Trophoblast cell (in vitro differentiated cells and primary cell): ENCODE measurements around the gene B4GALNT4. TPM values are rescaled to one million over a fixed set of nuclear protein-coding genes. Genes with fewer than 3 reads are reported as not detected.
"Not testable (repeated sequence)": the region's sequence is repeated elsewhere in the genome, so short reads cannot be mapped to it uniquely, and the experiment has no call there.

Experiments used
- DNase-seq, 2 donors: peaks; one replicate each; pipeline ENCODE4 v3.0.0-alpha.2; 2016
- H2AFZ ChIP-seq: 2 replicates; pipeline ENCODE4 v1.6.1; 2013; ENCODE audit warnings: low read length, moderate library complexity, mild to moderate bottlenecking; ENCODE audit not compliant: insufficient read depth, poor library complexity
- H2AK5ac ChIP-seq: 2 replicates; pipeline ENCODE4 v1.6.1; 2013; ENCODE audit warnings: mild to moderate bottlenecking, low read length
- H2BK120ac ChIP-seq: 2 replicates; pipeline ENCODE4 v1.6.1; 2013; ENCODE audit warnings: low read length, mild to moderate bottlenecking, moderate library complexity; ENCODE audit not compliant: insufficient read depth, poor library complexity
- H2BK12ac ChIP-seq: 2 replicates; pipeline ENCODE4 v1.6.1; 2013; ENCODE audit warnings: mild to moderate bottlenecking, low read length, moderate library complexity
- H2BK5ac ChIP-seq: 2 replicates; pipeline ENCODE4 v1.6.1; 2013; ENCODE audit warnings: low read length, low read depth, moderate library complexity, mild to moderate bottlenecking; ENCODE audit not compliant: poor library complexity
- H3K14ac ChIP-seq: 2 replicates; pipeline ENCODE4 v1.6.1; 2013; ENCODE audit warnings: mild to moderate bottlenecking, low read length
- H3K18ac ChIP-seq: 2 replicates; pipeline ENCODE4 v1.6.1; 2013; ENCODE audit warnings: mild to moderate bottlenecking, low read length
- H3K23ac ChIP-seq: 2 replicates; pipeline ENCODE4 v1.6.1; 2013; ENCODE audit warnings: low read length
- H3K27ac ChIP-seq: 2 replicates; pipeline ENCODE4 v1.5.1; 2013; ENCODE audit warnings: low read depth, mild to moderate bottlenecking, inconsistent platforms, low read length, moderate library complexity
- H3K27me3 ChIP-seq: 2 replicates; pipeline ENCODE4 v1.6.1; 2013; ENCODE audit warnings: inconsistent platforms, mild to moderate bottlenecking, low read length, moderate library complexity; ENCODE audit not compliant: insufficient read depth
- H3K36me3 ChIP-seq, 2 experiments: 1 replicate in 1 of 2; 2 replicates in 1 of 2; pipeline ENCODE4 v1.6.1; 2013; ENCODE audit warnings: low read length in 2 of 2, mild to moderate bottlenecking in 2 of 2, moderate library complexity in 1 of 2; ENCODE audit not compliant: insufficient read depth in 2 of 2, control insufficient read depth in 1 of 2
- H3K4ac ChIP-seq: 2 replicates; pipeline ENCODE4 v1.6.1; 2013; ENCODE audit warnings: low read depth, mild to moderate bottlenecking, low read length, moderate library complexity
- H3K4me1 ChIP-seq, 2 experiments: 1 replicate in 1 of 2; 2 replicates in 1 of 2; pipeline ENCODE4 v1.6.1; 2013; ENCODE audit warnings: low read length in 2 of 2, mild to moderate bottlenecking in 2 of 2, moderate library complexity in 1 of 2; ENCODE audit not compliant: insufficient read depth in 2 of 2, control insufficient read depth in 1 of 2
- H3K4me2 ChIP-seq: 2 replicates; pipeline ENCODE4 v1.6.1; 2013; ENCODE audit warnings: inconsistent platforms, mild to moderate bottlenecking, low read length, moderate library complexity
- H3K4me3 ChIP-seq: 2 replicates; pipeline ENCODE4 v1.5.1; 2013; ENCODE audit warnings: mild to moderate bottlenecking, low read depth, low read length, inconsistent platforms
- H3K79me1 ChIP-seq: one replicate; pipeline ENCODE4 v1.6.1; 2013; ENCODE audit warnings: low read length
- H3K79me2 ChIP-seq: 2 replicates; pipeline ENCODE4 v1.6.1; 2013; ENCODE audit warnings: low read length, mild to moderate bottlenecking; ENCODE audit not compliant: control insufficient read depth, insufficient read depth, poor library complexity
- H3K9ac ChIP-seq: 2 replicates; pipeline ENCODE4 v1.6.1; 2013; ENCODE audit warnings: mild to moderate bottlenecking, low read length
- H3K9me3 ChIP-seq: 2 replicates; pipeline ENCODE4 v1.6.1; 2013; ENCODE audit warnings: low read depth, mild to moderate bottlenecking, control low read depth, inconsistent platforms, low read length; ENCODE audit not compliant: insufficient read depth
- H4K12ac ChIP-seq: 2 replicates; pipeline ENCODE4 v1.6.1; 2013; ENCODE audit warnings: low read depth, mild to moderate bottlenecking, low read length, moderate library complexity
- H4K8ac ChIP-seq: 2 replicates; pipeline ENCODE4 v1.6.1; 2013; ENCODE audit warnings: low read depth, mild to moderate bottlenecking, low read length, moderate library complexity
- H4K91ac ChIP-seq: one replicate; pipeline ENCODE4 v1.6.1; 2013; ENCODE audit warnings: low read depth, mild to moderate bottlenecking, low read length, moderate library complexity
- WGBS: extraction: QIAGEN DNeasy Blood & Tissue Kit; methylation state at CpG from one replicate; pipeline ENCODE4 v1.1.7; 2013; ENCODE audit warnings: missing lambda C conversion rate; ENCODE audit not compliant: insufficient read length, insufficient coverage; ENCODE audit errors: extremely low coverage; 5-methylcytosine and 5-hydroxymethylcytosine counted together
- polyA plus RNA-seq: library from polyadenylated mRNA; stranded (reverse); fragments of 200-250 nt; gene quantifications from 2 replicates; pipeline ENCODE4 v1.2.3, GENCODE V29; 2013

The B4GALNT4 gene
- polyA plus RNA-seq, result 18.4 and 19.5 TPM in 2 replicates

- no peaks in the 10 kb centered on the region for H3K9me3 ChIP-seq
- peak within 1 kb of the TSS; percentile 16 for H3K14ac ChIP-seq
- peak within 1 kb of the TSS; percentile 43 for H3K18ac ChIP-seq
- no CpG with 5 or more reads among the region's 118 CpGs for WGBS
- H3K23ac ChIP-seq, result no peak within 1 kb of the TSS
- peak within 1 kb of the TSS; percentile 30 for H2AK5ac ChIP-seq
- H3K4me1 ChIP-seq, result peaks cover 13 to 16% of the 10 kb centered on the region in 2 experiments
- DNase-seq, result peak in 1 of 2 donors; percentile 33
- peak within 1 kb of the TSS; percentile 64 for H3K4me2 ChIP-seq
- peak within 1 kb of the TSS; percentile 73 for H3K4me3 ChIP-seq
- no peaks in the 10 kb centered on the region for H3K79me2 ChIP-seq
- H4K91ac ChIP-seq, result peak within 1 kb of the TSS; percentile 29
- peak within 1 kb of the TSS; percentile 30 for H3K4ac ChIP-seq
- H2BK120ac ChIP-seq, result peak within 1 kb of the TSS; percentile 14
- H3K27ac ChIP-seq, result no peak within 1 kb of the TSS
- H3K36me3 ChIP-seq, result peaks cover 9 to 12% of the 10 kb centered on the region in 2 experiments
- no peak within 1 kb of the TSS for H2BK5ac ChIP-seq
- peak within 1 kb of the TSS; percentile 54 for H4K8ac ChIP-seq
- peak within 1 kb of the TSS; percentile 54 for H2AFZ ChIP-seq
- H4K12ac ChIP-seq, result peak within 1 kb of the TSS; percentile 47
- H3K79me1 ChIP-seq, result peaks cover 4% of the 10 kb centered on the region
- no peak within 1 kb of the TSS for H2BK12ac ChIP-seq
- no peaks in the 10 kb centered on the region for H3K27me3 ChIP-seq
- H3K9ac ChIP-seq, result peak within 1 kb of the TSS; percentile 20
These were observed at the start of gene B4GALNT4 for GRCh38 chr11:369336-370018. B4GALNT4 (plus strand) TSS chr11:369499; CDS start chr11:369804, 305 bp downstream.

GRCh38 chr11:319888-320273 is 49.4 kb upstream of the B4GALNT4 start:
- H3K14ac ChIP-seq, H4K8ac ChIP-seq: not testable (repeated sequence)
- no CpG with 5 or more reads among the region's 10 CpGs for WGBS

GRCh38 chr11:324156-324555 is 45.1 kb upstream of the B4GALNT4 start:
- H3K79me1 ChIP-seq, result peaks cover 7% of the 10 kb centered on the region
- H4K91ac ChIP-seq, result no peak overlapping the region
- H3K27me3 ChIP-seq, result no peaks in the 10 kb centered on the region
- no peak overlapping the region for H3K4me3 ChIP-seq
- no peak overlapping the region for H4K8ac ChIP-seq
- H3K36me3 ChIP-seq, result no peaks in the 10 kb centered on the region
- DNase-seq, result no peak
- H3K4me2 ChIP-seq, result no peak overlapping the region
- H2AK5ac ChIP-seq, result no peak overlapping the region
- H3K23ac ChIP-seq, result no peak overlapping the region
- H2AFZ ChIP-seq, result no peak overlapping the region
- no peak overlapping the region for H2BK5ac ChIP-seq
- no peak overlapping the region for H3K14ac ChIP-seq
- H3K18ac ChIP-seq, result no peak overlapping the region
- H2BK12ac ChIP-seq, result peak overlapping the region; percentile 30
- H3K27ac ChIP-seq, result no peak overlapping the region
- H3K4me1 ChIP-seq, result peaks cover 10% of the 10 kb centered on the region in 2 experiments
- H2BK120ac ChIP-seq, result no peak overlapping the region
- H3K4ac ChIP-seq, result no peak overlapping the region
- WGBS, result no CpG with 5 or more reads among the region's 11 CpGs
- H3K79me2 ChIP-seq, result peaks cover 3% of the 10 kb centered on the region
- no peaks in the 10 kb centered on the region for H3K9me3 ChIP-seq
- H4K12ac ChIP-seq, result no peak overlapping the region
- no peak overlapping the region for H3K9ac ChIP-seq

More at GRCh38 chr11:319888-320273, 49.4 kb upstream of the B4GALNT4 start:
- not testable (repeated sequence) for H2BK120ac ChIP-seq, DNase-seq, H2AK5ac ChIP-seq, H3K4ac ChIP-seq, H4K12ac ChIP-seq, H2AFZ ChIP-seq, H3K18ac ChIP-seq, H3K79me1 ChIP-seq, H3K4me2 ChIP-seq, H3K36me3 ChIP-seq, H2BK12ac ChIP-seq, H3K27ac ChIP-seq, H4K91ac ChIP-seq, H3K27me3 ChIP-seq, H3K9me3 ChIP-seq, H3K23ac ChIP-seq, H3K4me3 ChIP-seq, H3K79me2 ChIP-seq, H3K9ac ChIP-seq, H2BK5ac ChIP-seq
- peaks cover 10 to 12% of the 10 kb centered on the region in 2 experiments for H3K4me1 ChIP-seq

DNA sequence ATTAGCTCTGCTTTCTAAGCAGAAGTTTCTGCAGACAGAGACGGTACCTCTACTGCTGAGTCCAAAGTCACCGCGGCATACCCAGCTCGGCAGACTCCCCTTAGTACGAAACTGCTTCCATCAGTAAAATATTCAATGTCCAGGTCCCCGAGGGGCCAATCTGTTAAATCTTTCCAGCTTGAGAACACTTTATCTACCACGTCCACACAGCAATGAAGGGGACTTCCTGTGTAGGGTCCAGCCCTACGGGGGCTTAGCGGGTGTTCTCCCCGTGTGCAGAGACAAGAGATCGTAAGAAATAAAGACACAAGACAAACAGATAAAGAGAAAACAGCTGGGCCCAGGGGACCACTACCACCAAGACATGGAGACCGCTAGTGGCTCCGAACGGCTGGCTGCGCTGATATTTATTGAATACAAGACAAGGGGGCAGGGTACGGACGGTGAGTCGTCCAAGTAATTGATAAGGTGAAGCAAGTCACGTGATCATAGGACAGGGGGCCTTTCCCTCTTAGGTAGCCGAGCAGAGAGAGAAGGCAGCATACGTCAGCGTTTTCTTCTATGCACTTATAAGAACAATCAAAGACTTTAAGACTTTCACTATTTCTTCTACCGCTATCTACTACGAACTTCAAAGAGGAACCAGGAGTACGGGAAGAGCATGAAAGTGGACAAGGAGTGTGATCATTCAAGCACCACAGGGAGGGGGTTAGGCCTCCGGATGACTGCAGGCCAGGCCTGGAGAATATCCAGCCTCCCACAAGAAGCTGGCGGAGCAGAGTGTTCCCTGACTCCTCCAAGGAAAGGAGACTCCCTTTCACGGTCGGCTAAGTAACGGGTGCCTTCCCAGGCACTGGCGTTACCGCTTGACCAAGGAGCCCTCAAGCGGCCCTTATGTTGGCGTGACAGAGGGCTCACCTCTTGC is 44.4 kb upstream of the B4GALNT4 start:
- not testable (repeated sequence) for H4K8ac ChIP-seq, H2BK12ac ChIP-seq, H3K27me3 ChIP-seq, H2BK5ac ChIP-seq, H2BK120ac ChIP-seq, H4K91ac ChIP-seq, H3K36me3 ChIP-seq, H2AK5ac ChIP-seq, H3K79me2 ChIP-seq, H3K9me3 ChIP-seq, H3K4me2 ChIP-seq, H3K27ac ChIP-seq, H3K23ac ChIP-seq, H3K18ac ChIP-seq, H3K4me3 ChIP-seq, H3K9ac ChIP-seq, H2AFZ ChIP-seq, H3K4me1 ChIP-seq, H4K12ac ChIP-seq, DNase-seq, H3K79me1 ChIP-seq, H3K14ac ChIP-seq, H3K4ac ChIP-seq
- WGBS, result no CpG with 5 or more reads among the region's 34 CpGs
